ENCODE results near the gene HOXA6.

GRCh38 chr7:27100694-27101170, 46.8 kb downstream of the HOXA6 start:
- TF ChIP-seq CTCF (conservative IDR thresholded peaks at IDR 0.05) = no peak
- no peak for TF ChIP-seq EZH2 (IDR thresholded peaks at IDR 0.05; ENCODE audit: low read depth)
